Panc1 (cell line): ENCODE measurements around the gene RNASE7. TPM values are rescaled to one million over a fixed set of nuclear protein-coding genes. Genes with fewer than 3 reads are reported as not detected.

Experiments used
- ATAC-seq: fragments of 200-7000 bp; cut with Tn5 transposase; 2 replicates; pipeline ENCODE4 v1.9.1; 2020; ENCODE audit warnings: mild to moderate bottlenecking, moderate library complexity
- BruUV-seq: library from RNA; stranded (reverse); fragments of 400-500 nt; replicated peaks from 2 replicates; lab custom pipeline; 2021; lab: Mats Ljungman, UMichigan
- CTCF ChIA-PET: fragments of 300-600 bp; sonication (Branson Sonifier 250); formaldehyde crosslinking; loops from one replicate; lab custom pipeline; 2022; ENCODE audit warnings: antibody characterized with exemption; lab: Charles Lee
- POLR2A ChIA-PET: fragments of 300-600 bp; sonication (Branson Sonifier 250); formaldehyde crosslinking; loops from one replicate; lab custom pipeline; 2022; ENCODE audit warnings: antibody characterized with exemption; lab: Charles Lee
- DNase-seq: peaks from one replicate; pipeline ENCODE4 v3.0.0-alpha.2; 2010; ENCODE audit warnings: low read depth, low spot score
- H3K27ac ChIP-seq: 2 replicates; pipeline ENCODE4 v1.5.1; 2011; ENCODE audit warnings: mild to moderate bottlenecking, low read length, inconsistent platforms
- H3K27me3 ChIP-seq: fragments of 200-500 bp; sonication (Bioruptor generic); 2 replicates; pipeline ENCODE4 v1.6.0; 2014; ENCODE audit warnings: low read length, inconsistent platforms; ENCODE audit not compliant: control insufficient read depth, insufficient read depth
- H3K36me3 ChIP-seq: fragments of 200-500 bp; sonication (Bioruptor generic); 2 replicates; pipeline ENCODE4 v1.5.1; 2014; ENCODE audit warnings: inconsistent platforms, mild to moderate bottlenecking, low read length, moderate library complexity; ENCODE audit not compliant: control insufficient read depth, insufficient read depth
- H3K4me1 ChIP-seq: 2 replicates; pipeline ENCODE4 v1.5.1; 2011; ENCODE audit warnings: inconsistent platforms, mild to moderate bottlenecking, low read length, moderate library complexity; ENCODE audit not compliant: control insufficient read depth, insufficient read depth
- H3K4me3 ChIP-seq, 2 experiments: 2 replicates each; pipeline ENCODE4 v1.5.1; 2011 to 2012; ENCODE audit warnings: low read depth in 2 of 2, low read length in 2 of 2, mild to moderate bottlenecking in 2 of 2, inconsistent platforms in 1 of 2, moderate library complexity in 1 of 2
- H3K9me3 ChIP-seq: fragments of 200-500 bp; sonication (Bioruptor generic); 2 replicates; pipeline ENCODE4 v1.5.1; 2014; ENCODE audit warnings: low read depth, mild to moderate bottlenecking, inconsistent platforms, low read length, moderate library complexity; ENCODE audit not compliant: control insufficient read depth, insufficient read depth
- POLR2AphosphoS5 ChIP-seq: IDR thresholded peaks from 2 replicates; pipeline ENCODE4 v1.6.1; 2012; ENCODE audit warnings: mild to moderate bottlenecking, low read depth, low read length, moderate library complexity
- SIN3A ChIP-seq: IDR thresholded peaks from 2 replicates; pipeline ENCODE4 v1.6.1; 2012; ENCODE audit warnings: low read depth, mild to moderate bottlenecking, low read length, moderate library complexity, borderline replicate concordance; ENCODE audit not compliant: insufficient read depth
- TCF7L2 ChIP-seq: IDR thresholded peaks from 2 replicates; pipeline ENCODE4 v1.6.1; 2011; ENCODE audit warnings: mild to moderate bottlenecking, low read depth, low read length, inconsistent platforms
- in situ Hi-C: cut with HindIII; loops from 2 replicates; pipeline ENCODE4 v1.10.0; 2016; ENCODE audit warnings: low sequenced_read_pairs, low pct_unique_long_range_greater_than_20kb
- intact Hi-C: fragments of 100-400 bp; cut with micrococcal nuclease; formaldehyde crosslinking; loops from one replicate; pipeline ENCODE4 v1.10.0; 2022; ENCODE audit not compliant: unreplicated experiment
- total RNA-seq: library from RNA; stranded (reverse); gene quantifications from one replicate; pipeline ENCODE4 v1.2.1, GENCODE V29; 2021; ENCODE audit not compliant: unreplicated experiment
- TF ChIP-seq, protein P1 (sequence below), 2 experiments: IDR thresholded peaks; 2 replicates each; pipeline ENCODE4 v1.6.1; 2011 to 2012; ENCODE audit warnings: low read depth in 2 of 2, control low read depth in 1 of 2, low read length in 1 of 2, mild to moderate bottlenecking in 1 of 2, moderate library complexity in 1 of 2; ENCODE audit not compliant: insufficient read depth in 1 of 2
- TF ChIP-seq, protein P2 (sequence below): fragments of 450-650 bp; IDR thresholded peaks from 2 replicates; pipeline ENCODE4 v1.5.1; 2017; ENCODE audit warnings: mild to moderate bottlenecking

RNASE7 gene
- total RNA-seq, 1 experiment from 2014 or later: not detected

DNA sequence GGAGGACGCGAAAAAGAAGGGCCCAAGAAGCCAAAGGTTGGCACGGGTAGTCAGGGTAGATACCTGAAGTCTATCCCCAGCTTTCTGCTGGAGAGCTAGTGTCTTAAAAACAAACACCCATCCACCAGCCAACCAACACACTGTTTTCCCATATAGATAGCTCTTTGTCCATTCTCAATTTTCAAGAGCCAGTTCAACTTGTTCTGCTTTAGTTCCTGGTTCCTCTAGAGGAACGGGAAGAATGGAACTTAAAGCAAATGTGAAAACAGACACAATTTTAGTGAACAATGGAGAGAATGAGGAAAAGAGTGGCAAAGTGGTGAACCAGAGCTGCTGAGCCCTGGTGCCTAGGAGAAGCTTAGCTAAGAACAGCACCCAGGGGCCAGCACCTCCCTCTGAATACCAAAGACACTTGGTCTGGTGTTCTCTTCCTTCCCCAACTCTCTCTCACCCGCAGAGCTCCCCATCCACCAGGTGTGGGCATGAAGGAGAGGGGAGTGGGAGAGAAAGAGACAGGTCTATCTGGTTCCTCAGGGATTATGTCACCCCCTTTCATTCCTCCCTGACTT, 21.1 kb upstream of the RNASE7 start:
- no peak for TF ChIP-seq POLR2AphosphoS5
- TF ChIP-seq, protein P1, sequence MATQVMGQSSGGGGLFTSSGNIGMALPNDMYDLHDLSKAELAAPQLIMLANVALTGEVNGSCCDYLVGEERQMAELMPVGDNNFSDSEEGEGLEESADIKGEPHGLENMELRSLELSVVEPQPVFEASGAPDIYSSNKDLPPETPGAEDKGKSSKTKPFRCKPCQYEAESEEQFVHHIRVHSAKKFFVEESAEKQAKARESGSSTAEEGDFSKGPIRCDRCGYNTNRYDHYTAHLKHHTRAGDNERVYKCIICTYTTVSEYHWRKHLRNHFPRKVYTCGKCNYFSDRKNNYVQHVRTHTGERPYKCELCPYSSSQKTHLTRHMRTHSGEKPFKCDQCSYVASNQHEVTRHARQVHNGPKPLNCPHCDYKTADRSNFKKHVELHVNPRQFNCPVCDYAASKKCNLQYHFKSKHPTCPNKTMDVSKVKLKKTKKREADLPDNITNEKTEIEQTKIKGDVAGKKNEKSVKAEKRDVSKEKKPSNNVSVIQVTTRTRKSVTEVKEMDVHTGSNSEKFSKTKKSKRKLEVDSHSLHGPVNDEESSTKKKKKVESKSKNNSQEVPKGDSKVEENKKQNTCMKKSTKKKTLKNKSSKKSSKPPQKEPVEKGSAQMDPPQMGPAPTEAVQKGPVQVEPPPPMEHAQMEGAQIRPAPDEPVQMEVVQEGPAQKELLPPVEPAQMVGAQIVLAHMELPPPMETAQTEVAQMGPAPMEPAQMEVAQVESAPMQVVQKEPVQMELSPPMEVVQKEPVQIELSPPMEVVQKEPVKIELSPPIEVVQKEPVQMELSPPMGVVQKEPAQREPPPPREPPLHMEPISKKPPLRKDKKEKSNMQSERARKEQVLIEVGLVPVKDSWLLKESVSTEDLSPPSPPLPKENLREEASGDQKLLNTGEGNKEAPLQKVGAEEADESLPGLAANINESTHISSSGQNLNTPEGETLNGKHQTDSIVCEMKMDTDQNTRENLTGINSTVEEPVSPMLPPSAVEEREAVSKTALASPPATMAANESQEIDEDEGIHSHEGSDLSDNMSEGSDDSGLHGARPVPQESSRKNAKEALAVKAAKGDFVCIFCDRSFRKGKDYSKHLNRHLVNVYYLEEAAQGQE (IDR thresholded peaks at IDR 0.05; ENCODE audit: insufficient read depth in 1 of 2, low read depth in 2 of 2, low read length in 1 of 2): no peak
- TF ChIP-seq TCF7L2: no peak
- no peak for TF ChIP-seq SIN3A
- TF ChIP-seq, protein P2, sequence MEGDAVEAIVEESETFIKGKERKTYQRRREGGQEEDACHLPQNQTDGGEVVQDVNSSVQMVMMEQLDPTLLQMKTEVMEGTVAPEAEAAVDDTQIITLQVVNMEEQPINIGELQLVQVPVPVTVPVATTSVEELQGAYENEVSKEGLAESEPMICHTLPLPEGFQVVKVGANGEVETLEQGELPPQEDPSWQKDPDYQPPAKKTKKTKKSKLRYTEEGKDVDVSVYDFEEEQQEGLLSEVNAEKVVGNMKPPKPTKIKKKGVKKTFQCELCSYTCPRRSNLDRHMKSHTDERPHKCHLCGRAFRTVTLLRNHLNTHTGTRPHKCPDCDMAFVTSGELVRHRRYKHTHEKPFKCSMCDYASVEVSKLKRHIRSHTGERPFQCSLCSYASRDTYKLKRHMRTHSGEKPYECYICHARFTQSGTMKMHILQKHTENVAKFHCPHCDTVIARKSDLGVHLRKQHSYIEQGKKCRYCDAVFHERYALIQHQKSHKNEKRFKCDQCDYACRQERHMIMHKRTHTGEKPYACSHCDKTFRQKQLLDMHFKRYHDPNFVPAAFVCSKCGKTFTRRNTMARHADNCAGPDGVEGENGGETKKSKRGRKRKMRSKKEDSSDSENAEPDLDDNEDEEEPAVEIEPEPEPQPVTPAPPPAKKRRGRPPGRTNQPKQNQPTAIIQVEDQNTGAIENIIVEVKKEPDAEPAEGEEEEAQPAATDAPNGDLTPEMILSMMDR: no peak
- Histone ChIP-seq H3K4me3 (no peak overlapping the region), H3K9me3 (no peaks in the 10 kb centered on the region), H3K27me3 (peaks cover 2% of the 10 kb centered on the region; the same call in 1 of the 2 replicates), H3K4me1 (no peaks in the 10 kb centered on the region), H3K27ac (no peak overlapping the region), H3K36me3 (no peaks in the 10 kb centered on the region)
- ChIA-PET CTCF (interaction anchor here (0.6 kb wide), 1 partner anchor 33 kb away, joined by 4 read pairs; no protein-coding TSS in a partner anchor), POLR2A (no interaction called here)
- DNase-seq (no peak), ATAC-seq (no peak)
- in situ Hi-C loops: no loop called here
- intact Hi-C loops: no loop called here
- no TSS peak for BruUV-seq

DNA sequence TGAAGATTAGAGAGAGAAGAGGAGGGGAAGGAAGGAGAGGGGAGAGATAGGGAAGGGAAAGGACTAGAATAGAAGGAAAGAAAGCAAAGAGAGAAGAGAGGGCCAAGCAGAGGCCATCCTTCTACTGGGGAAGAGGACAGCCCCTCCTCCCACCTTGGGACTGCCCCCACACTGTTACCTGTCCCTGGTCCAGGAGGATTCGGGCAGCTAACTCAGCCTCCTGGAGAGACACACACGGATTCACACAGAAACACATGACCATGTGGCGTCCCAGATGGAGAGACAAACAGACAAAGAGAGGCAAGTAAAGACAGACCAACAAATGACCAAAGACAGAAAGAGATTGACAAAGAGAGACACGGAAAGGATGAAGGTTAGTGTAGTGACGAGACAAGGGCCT, 19.5 kb upstream of the RNASE7 start:
- DNase-seq (no peak), ATAC-seq (no peak)
- H3K4me3 ChIP-seq: no peak overlapping the region
- H3K27me3 ChIP-seq: peaks cover 2% of the 10 kb centered on the region; the same call in 1 of the 2 replicates
- no peaks in the 10 kb centered on the region; the same call in 1 of the 2 replicates for H3K4me1 ChIP-seq
- intact Hi-C loops (no loop called here), in situ Hi-C loops (no loop called here)
- H3K9me3 ChIP-seq: no peaks in the 10 kb centered on the region
- H3K27ac ChIP-seq: no peak overlapping the region
- POLR2A ChIA-PET: no interaction called here
- CTCF ChIA-PET: interaction anchor here (0.7 kb wide), 1 partner anchor 11 kb away, joined by 7 read pairs; no protein-coding TSS in a partner anchor
- no peaks in the 10 kb centered on the region for H3K36me3 ChIP-seq
- no TSS peak for BruUV-seq
- TF ChIP-seq SIN3A: no peak
- TF ChIP-seq, protein P2: no peak
- TF ChIP-seq TCF7L2: no peak
- TF ChIP-seq, protein P1 (IDR thresholded peaks at IDR 0.05; ENCODE audit: insufficient read depth in 1 of 2, low read depth in 2 of 2, low read length in 1 of 2): no peak
- no peak for TF ChIP-seq POLR2AphosphoS5
